Ishikawa (cell line): ENCODE data around the gene HPCAL4.

Source experiments
- CEBPB ChIP-seq: IDR thresholded peaks from 2 replicates; pipeline ENCODE4 v1.6.1; 2012
- CREB1 ChIP-seq: IDR thresholded peaks from 2 replicates; pipeline ENCODE4 v1.6.1; 2012; ENCODE audit warnings: low read depth
- EGR1 ChIP-seq: IDR thresholded peaks from 2 replicates; pipeline ENCODE4 v1.6.1; 2012
- EP300 ChIP-seq: IDR thresholded peaks from 2 replicates; pipeline ENCODE4 v1.6.1; 2012; ENCODE audit warnings: borderline replicate concordance
- FOXM1 ChIP-seq: IDR thresholded peaks from 2 replicates; pipeline ENCODE4 v1.6.1; 2012; ENCODE audit warnings: low read depth, borderline replicate concordance
- MAX ChIP-seq: IDR thresholded peaks from 2 replicates; pipeline ENCODE4 v1.6.1; 2012
- NFIC ChIP-seq: IDR thresholded peaks from 2 replicates; pipeline ENCODE4 v1.6.1; 2012
- REST ChIP-seq: IDR thresholded peaks from 2 replicates; pipeline ENCODE4 v1.6.1; 2012; ENCODE audit warnings: low read depth, mild to moderate bottlenecking
- TAF1 ChIP-seq: IDR thresholded peaks from 2 replicates; pipeline ENCODE4 v1.6.1; 2012; ENCODE audit warnings: low read depth, mild to moderate bottlenecking
- ZBTB7A ChIP-seq: IDR thresholded peaks from 2 replicates; pipeline ENCODE4 v1.6.1; 2012; ENCODE audit warnings: low read depth
- TF ChIP-seq, protein P1 (sequence below): IDR thresholded peaks from 2 replicates; pipeline ENCODE4 v1.6.1; 2012

- TF ChIP-seq MAX (no peak), FOXM1 (no peak), EP300 (no peak), REST (no peak), CREB1 (no peak), ZBTB7A (no peak), CEBPB (no peak), TAF1 (no peak), NFIC (no peak), EGR1 (no peak)
- TF ChIP-seq, protein P1, sequence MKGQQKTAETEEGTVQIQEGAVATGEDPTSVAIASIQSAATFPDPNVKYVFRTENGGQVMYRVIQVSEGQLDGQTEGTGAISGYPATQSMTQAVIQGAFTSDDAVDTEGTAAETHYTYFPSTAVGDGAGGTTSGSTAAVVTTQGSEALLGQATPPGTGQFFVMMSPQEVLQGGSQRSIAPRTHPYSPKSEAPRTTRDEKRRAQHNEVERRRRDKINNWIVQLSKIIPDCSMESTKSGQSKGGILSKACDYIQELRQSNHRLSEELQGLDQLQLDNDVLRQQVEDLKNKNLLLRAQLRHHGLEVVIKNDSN, result no peak
Measured at GRCh38 chr1:39729030-39729429, 37.8 kb upstream of the HPCAL4 start.
